Measurements from ENCODE around the gene MTX3. TPM values are rescaled to one million over a fixed set of nuclear protein-coding genes. Genes with fewer than 3 reads are reported as not detected.

MTX3 gene
- polyA plus RNA-seq, 1 of the 3 experiments (the other 2 are of a cell fraction) = 6.8 TPM

- Histone ChIP-seq H3K36me3 (replicated peaks in 1 of 2; ENCODE audit: control insufficient read depth in 1 of 2, insufficient read depth in 2 of 2, low read length in 1 of 2) (no peaks in the 10 kb centered on the region), H3K4me3 (ENCODE audit: low read depth in 2 of 2, low read length in 1 of 2) (no peak overlapping the region), H3K27me3 (ENCODE audit: insufficient read depth) (no peaks in the 10 kb centered on the region), H2AFZ (ENCODE audit: low read depth) (0 out of 2 replicates have a peak overlapping the region, but pooled peaks have one; percentile 8), H3K79me2 (ENCODE audit: insufficient read depth) (no peaks in the 10 kb centered on the region), H3K9me3 (no peaks in the 10 kb centered on the region), H4K20me1 (ENCODE audit: insufficient read depth) (no peaks in the 10 kb centered on the region), H3K27ac (ENCODE audit: low read depth in 2 of 2, low read length in 1 of 2) (no peak overlapping the region; a peak in 1 of 4 replicates), H3K9ac (no peak overlapping the region), H3F3A (replicated peaks; ENCODE audit: insufficient read depth) (no peaks in the 10 kb centered on the region), H3K4me1 (ENCODE audit: control insufficient read depth in 1 of 2, insufficient read depth in 2 of 2, low read depth in 1 of 2, low read length in 1 of 2) (no peaks in the 10 kb centered on the region; a peak in 1 of 4 replicates), H3K9me2 (no peaks in the 10 kb centered on the region), H3K4me2 (0 out of 2 replicates have a peak overlapping the region, but pooled peaks have one; percentile 8)
- ChIA-PET POLR2A (no interaction called here), CTCF (no interaction called here)
- WGBS (ENCODE audit: low lambda C conversion rate) = 63% methylated on average over 6 of the region's 6 CpGs
- no peak for DNase-seq
- TF ChIP-seq FOSL2 (IDR thresholded peaks at IDR 0.05; ENCODE audit: borderline replicate concordance, low read depth) (peak; percentile 48; the same call in 1 of the 2 replicates), JUND (IDR thresholded peaks at IDR 0.05) (peak; percentile 41; the same call in 1 of the 2 replicates), SIN3A (IDR thresholded peaks at IDR 0.05; ENCODE audit: borderline replicate concordance, low read depth, low read length) (no peak)
Measured at GRCh38 chr5:79955941-79956670, 35.0 kb downstream of the MTX3 start.

- Histone ChIP-seq H3K4me1 (ENCODE audit: control insufficient read depth in 1 of 2, insufficient read depth in 2 of 2, low read depth in 1 of 2, low read length in 1 of 2) (no peaks in the 10 kb centered on the region; a peak in 1 of 4 replicates), H3K9me3 (no peaks in the 10 kb centered on the region), H3K27me3 (ENCODE audit: insufficient read depth) (no peaks in the 10 kb centered on the region), H3K9ac (no peak overlapping the region), H3K4me2 (no peak overlapping the region), H3K27ac (ENCODE audit: low read depth in 2 of 2, low read length in 1 of 2) (no peak overlapping the region), H2AFZ (ENCODE audit: low read depth) (0 out of 2 replicates have a peak overlapping the region, but pooled peaks have one; percentile 22), H4K20me1 (ENCODE audit: insufficient read depth) (no peaks in the 10 kb centered on the region), H3K36me3 (replicated peaks in 1 of 2; ENCODE audit: control insufficient read depth in 1 of 2, insufficient read depth in 2 of 2, low read length in 1 of 2) (no peaks in the 10 kb centered on the region), H3F3A (replicated peaks; ENCODE audit: insufficient read depth) (no peaks in the 10 kb centered on the region), H3K4me3 (ENCODE audit: low read depth in 2 of 2, low read length in 1 of 2) (no peak overlapping the region), H3K79me2 (ENCODE audit: insufficient read depth) (no peaks in the 10 kb centered on the region), H3K9me2 (no peaks in the 10 kb centered on the region)
- DNase-seq = no peak
- ChIA-PET POLR2A (no interaction called here), CTCF (no interaction called here)
- WGBS (ENCODE audit: low lambda C conversion rate) = 94% methylated on average over 5 of the region's 5 CpGs
- TF ChIP-seq MEF2A (IDR thresholded peaks at IDR 0.05; ENCODE audit: borderline replicate concordance, low read depth) (no peak), SMC3 (IDR thresholded peaks at IDR 0.05; ENCODE audit: low read depth, low read length) (no peak), SIN3A (IDR thresholded peaks at IDR 0.05; ENCODE audit: borderline replicate concordance, low read depth, low read length) (no peak), RCOR1 (IDR thresholded peaks at IDR 0.05; ENCODE audit: low read length) (no peak), MXI1 (IDR thresholded peaks at IDR 0.05; ENCODE audit: low read depth, low read length) (no peak), RXRA (IDR thresholded peaks at IDR 0.05; ENCODE audit: borderline replicate concordance, low read depth) (no peak), PBX3 (IDR thresholded peaks at IDR 0.05) (no peak), IRF3 (IDR thresholded peaks at IDR 0.05; ENCODE audit: low read depth, low read length) (no peak), TEAD4 (IDR thresholded peaks at IDR 0.05; ENCODE audit: borderline replicate concordance, insufficient read depth) (no peak), REST (IDR thresholded peaks at IDR 0.05; ENCODE audit: low read depth, low read length) (no peak), CHD2 (IDR thresholded peaks at IDR 0.05; ENCODE audit: low read length, partially characterized antibody) (no peak), POLR2AphosphoS5 (IDR thresholded peaks at IDR 0.05; ENCODE audit: low read depth, low read length) (no peak), NRF1 (IDR thresholded peaks at IDR 0.05; ENCODE audit: low read depth, low read length) (no peak), EZH2phosphoT487 (IDR thresholded peaks at IDR 0.05; ENCODE audit: borderline replicate concordance, low read depth) (no peak), USF1 (IDR thresholded peaks at IDR 0.05; ENCODE audit: borderline replicate concordance, low read depth) (no peak)
Measured at GRCh38 chr5:79955356-79955895, 35.6 kb downstream of the MTX3 start.

Measured in SK-N-SH (cell line).